HepG2 (cell line): ENCODE data around the gene RPH3AL. TPM values are rescaled to one million over a fixed set of nuclear protein-coding genes. Genes with fewer than 3 reads are reported as not detected.

Source experiments
- ATAC-seq: fragments of 200-7000 bp; cut with Tn5 transposase; 3 replicates; pipeline ENCODE4 v1.9.1; 2020; ENCODE audit warnings: mild to moderate bottlenecking, moderate library complexity
- BruUV-seq: library from RNA; stranded (reverse); fragments of 400-500 nt; replicated peaks from 2 replicates; lab custom pipeline; 2021; lab: Mats Ljungman, UMichigan
- CTCF ChIA-PET: fragments of 300-600 bp; formaldehyde crosslinking; extraction: SDS; loops from one replicate; lab custom pipeline; 2021; ENCODE audit warnings: low total read pairs, inconsistent platforms, low intra/inter-chr PET ratio; lab: Yijun Ruan, JAX
- POLR2A ChIA-PET: fragments of 350-600 bp; sonication (Branson Sonifier 250); formaldehyde crosslinking; loops from one replicate; lab custom pipeline; 2020; ENCODE audit warnings: antibody characterized with exemption, inconsistent platforms; lab: Yijun Ruan, JAX
- DNase-seq: peaks from one replicate; pipeline ENCODE4 v3.0.0-alpha.2; 2015; ENCODE audit warnings: low spot score
- FAIRE-seq: peaks from 3 replicates; lab custom pipeline; 2011; peaks lifted over from hg19 to GRCh38; lab: Jason Lieb, UNC
- H2AFZ ChIP-seq: one replicate; pipeline ENCODE4 v1.6.1; 2011; ENCODE audit warnings: low read length, inconsistent platforms
- H3K27ac ChIP-seq: fragments of 300-600 bp; 3 replicates; pipeline ENCODE4 v1.8.0; 2011; ENCODE audit warnings: mixed run types, mild to moderate bottlenecking, mixed read lengths, low read length, inconsistent platforms; ENCODE audit not compliant: insufficient read depth; ENCODE audit errors: extremely low read length
- H3K27me3 ChIP-seq, 2 experiments: fragments of 200-600 bp in 1 of 2; 2 replicates in 1 of 2; 3 replicates in 1 of 2; pipeline versions ENCODE4 v1.6.0 to v1.8.0; 2011; ENCODE audit warnings: low read length in 2 of 2, mild to moderate bottlenecking in 2 of 2, moderate library complexity in 2 of 2, inconsistent platforms in 1 of 2; ENCODE audit not compliant: insufficient read depth in 2 of 2, control insufficient read depth in 1 of 2
- H3K36me3 ChIP-seq, 2 experiments: fragments of 200-600 bp in 1 of 2; replicated peaks in 1 of 2; 2 replicates in 1 of 2; 3 replicates in 1 of 2; pipeline versions ENCODE4 v1.5.1 to v1.8.0; 2011; ENCODE audit warnings: low read length in 2 of 2, inconsistent platforms in 1 of 2; ENCODE audit not compliant: insufficient read depth in 2 of 2, control insufficient read depth in 1 of 2
- H3K4me1 ChIP-seq: 2 replicates; pipeline ENCODE4 v1.5.1; 2012; ENCODE audit warnings: low read length, inconsistent platforms; ENCODE audit not compliant: insufficient read depth
- H3K4me2 ChIP-seq: 2 replicates; pipeline ENCODE4 v1.6.0; 2011; ENCODE audit warnings: low read depth, low read length, inconsistent platforms
- H3K4me3 ChIP-seq, 3 experiments: fragments of 200-600 bp in 1 of 3; sonication (generic), shearing (Covaris generic) in 1 of 3; replicated peaks in 1 of 3; 2 replicates each; pipeline ENCODE4 v1.5.1; 2011 to 2016; ENCODE audit warnings: low read length in 3 of 3, inconsistent platforms in 2 of 3, low read depth in 2 of 3, mild to moderate bottlenecking in 2 of 3, control low read depth in 1 of 3, mixed read lengths in 1 of 3; ENCODE audit not compliant: insufficient read depth in 1 of 3
- H3K79me2 ChIP-seq: one replicate; pipeline ENCODE4 v1.6.1; 2011; ENCODE audit warnings: low read length, inconsistent platforms; ENCODE audit not compliant: insufficient read depth
- H3K9ac ChIP-seq: 2 replicates; pipeline ENCODE4 v1.6.0; 2011; ENCODE audit warnings: mild to moderate bottlenecking, low read depth, low read length, inconsistent platforms; ENCODE audit not compliant: insufficient read depth
- H3K9me3 ChIP-seq: 2 replicates; pipeline ENCODE4 v1.5.1; 2012; ENCODE audit warnings: mild to moderate bottlenecking, low read length
- H4K20me1 ChIP-seq: 2 replicates; pipeline ENCODE4 v1.6.0; 2011; ENCODE audit warnings: inconsistent platforms, mild to moderate bottlenecking, low read length, moderate library complexity; ENCODE audit not compliant: insufficient read depth
- CHCHD3 ChIP-seq: sonication (generic); formaldehyde crosslinking; IDR thresholded peaks from 2 replicates; pipeline ENCODE4 v1.8.0; 2022; ENCODE audit warnings: mild to moderate bottlenecking, missing genetic modification reagents, moderate library complexity
- ETV5 ChIP-seq: IDR thresholded peaks from 2 replicates; pipeline ENCODE4 v1.6.1; 2018; ENCODE audit warnings: missing biosample characterization, missing genetic modification reagents, inconsistent platforms, borderline replicate concordance
- FOXO1 ChIP-seq: sonication (generic); formaldehyde crosslinking; IDR thresholded peaks from 2 replicates; pipeline ENCODE4 v1.4.0; 2020; ENCODE audit warnings: missing genetic modification reagents
- HCFC1 ChIP-seq: fragments of 150-350 bp; IDR thresholded peaks from 2 replicates; pipeline ENCODE4 v1.6.1; 2014; ENCODE audit warnings: low read depth, low read length
- JUN ChIP-seq: sonication (generic); formaldehyde crosslinking; IDR thresholded peaks from 2 replicates; pipeline ENCODE4 v1.4.0; 2020; ENCODE audit warnings: mild to moderate bottlenecking, missing genetic modification reagents
- RAD21 ChIP-seq: fragments of 450-650 bp; formaldehyde crosslinking; IDR thresholded peaks from 2 replicates; pipeline ENCODE4 v1.5.0; 2020; ENCODE audit warnings: mild to moderate bottlenecking
- ZBTB38 ChIP-seq: sonication (generic); formaldehyde crosslinking; IDR thresholded peaks from 2 replicates; pipeline ENCODE4 v1.5.1; 2020; ENCODE audit warnings: mild to moderate bottlenecking, missing genetic modification reagents
- ZFY ChIP-seq: sonication (generic); formaldehyde crosslinking; IDR thresholded peaks from 2 replicates; pipeline ENCODE4 v1.4.0; 2020; ENCODE audit warnings: missing genetic modification reagents
- ZNF317 ChIP-seq: sonication (generic); formaldehyde crosslinking; IDR thresholded peaks from 2 replicates; pipeline ENCODE4 v1.5.0; 2020; ENCODE audit warnings: mild to moderate bottlenecking, missing genetic modification reagents
- WGBS: methylation state at CpG from one replicate; pipeline ENCODE4 v1.1.6; 2017; ENCODE audit warnings: low lambda C conversion rate; 5-methylcytosine and 5-hydroxymethylcytosine counted together
- in situ Hi-C: cut with HindIII; loops from 2 replicates; pipeline ENCODE4 v1.10.0; 2017; ENCODE audit warnings: low pct_unique_long_range_greater_than_20kb; ENCODE audit not compliant: extremely low pct_ligation_motif_present
- intact Hi-C: fragments of 100-400 bp; cut with micrococcal nuclease; formaldehyde crosslinking; loops from one replicate; pipeline ENCODE4 v1.10.0; 2022; ENCODE audit not compliant: unreplicated experiment
- polyA plus RNA-seq, 8 experiments: library from polyadenylated mRNA; depleted of rRNA in 3 of 8; stranded (reverse) in 7 of 8; unstranded in 1 of 8; fragments of >200 nt; fragmentation: Illumina TruSeq in 4 of 8; extraction: Trizol in 4 of 8; gene quantifications; 2 replicates each; pipeline versions ENCODE4 v1.2.1 to v1.2.3, GENCODE V29; 2011 to 2016; ENCODE audit warnings: low read depth in 4 of 8, missing spikeins in 1 of 8, mixed read lengths in 1 of 8; ENCODE audit not compliant: insufficient read depth in 1 of 8
- total RNA-seq, 5 experiments: library from RNA; depleted of rRNA; stranded (reverse); fragments of >200 nt; fragmentation: Illumina TruSeq; extraction: Trizol; gene quantifications; 2 replicates each; pipeline ENCODE4 v1.2.3, GENCODE V29; 2016; ENCODE audit warnings: low read depth in 1 of 5
- TF ChIP-seq, protein P1 (sequence below): sonication (generic); formaldehyde crosslinking; IDR thresholded peaks from 2 replicates; pipeline ENCODE4 v1.8.0; 2022; ENCODE audit warnings: missing genetic modification reagents, mild to moderate bottlenecking, borderline replicate concordance

RPH3AL gene
- total and polyA plus RNA-seq, 2 of the 13 experiments (the other 11 are each of a cell fraction or from before 2014, with no cell fraction given): 7.8 to 16.4 TPM

DNA sequence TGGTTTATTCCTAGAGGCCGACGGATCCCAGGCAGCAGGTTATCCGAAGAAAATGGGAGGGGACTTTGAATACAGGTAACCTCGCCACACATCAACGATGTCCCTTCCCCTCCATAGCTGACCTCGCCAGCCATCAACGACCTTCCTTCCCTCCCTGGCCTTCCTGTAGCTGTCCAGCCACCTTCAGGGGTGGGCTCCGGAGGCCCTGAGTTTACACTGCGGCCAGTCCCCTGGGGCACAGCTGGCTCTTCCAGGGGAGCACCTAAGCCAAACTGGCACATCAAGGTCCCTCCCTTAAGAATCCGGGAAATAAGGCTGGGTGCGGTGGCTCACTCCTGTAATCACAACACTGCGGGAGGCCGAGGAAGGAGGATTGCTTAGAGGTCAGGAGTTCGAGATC is 10.1 kb upstream of the RPH3AL start:
- Histone ChIP-seq H3K4me3 (no peak overlapping the region), H3K4me2 (no peak overlapping the region), H2AFZ (no peak overlapping the region), H3K27ac (no peak overlapping the region), H4K20me1 (no peaks in the 10 kb centered on the region), H3K36me3 (no peaks in the 10 kb centered on the region), H3K27me3 (no peaks in the 10 kb centered on the region), H3K9me3 (no peaks in the 10 kb centered on the region), H3K79me2 (no peaks in the 10 kb centered on the region), H3K4me1 (no peaks in the 10 kb centered on the region), H3K9ac (no peak overlapping the region)
- DNase-seq (no peak), FAIRE-seq (no peak), ATAC-seq (no peak)
- no peak for TF ChIP-seq ZNF317 (CRISPR knock-in tag)
- no peak for TF ChIP-seq ZBTB38 (CRISPR knock-in tag)
- no peak for TF ChIP-seq HCFC1
- no peak for TF ChIP-seq RAD21 (CRISPR knock-in tag)
- TF ChIP-seq JUN (CRISPR knock-in tag): no peak
- no peak for TF ChIP-seq FOXO1 (CRISPR knock-in tag)
- TF ChIP-seq, protein P1, sequence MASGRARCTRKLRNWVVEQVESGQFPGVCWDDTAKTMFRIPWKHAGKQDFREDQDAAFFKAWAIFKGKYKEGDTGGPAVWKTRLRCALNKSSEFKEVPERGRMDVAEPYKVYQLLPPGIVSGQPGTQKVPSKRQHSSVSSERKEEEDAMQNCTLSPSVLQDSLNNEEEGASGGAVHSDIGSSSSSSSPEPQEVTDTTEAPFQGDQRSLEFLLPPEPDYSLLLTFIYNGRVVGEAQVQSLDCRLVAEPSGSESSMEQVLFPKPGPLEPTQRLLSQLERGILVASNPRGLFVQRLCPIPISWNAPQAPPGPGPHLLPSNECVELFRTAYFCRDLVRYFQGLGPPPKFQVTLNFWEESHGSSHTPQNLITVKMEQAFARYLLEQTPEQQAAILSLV (CRISPR knock-in tag): no peak
- TF ChIP-seq ETV5: no peak
- TF ChIP-seq CHCHD3: no peak
- TF ChIP-seq ZFY (CRISPR knock-in tag): no peak
- in situ Hi-C loops (no loop called here), intact Hi-C loops (no loop called here)
- POLR2A ChIA-PET: no interaction called here
- BruUV-seq: no TSS peak
- WGBS: 96% methylated on average over 14 of the region's 14 CpGs
- CTCF ChIA-PET: no interaction called here
